GM20000 (cell line): Measurements from ENCODE around the gene ASTN2.

Experiments
- DNase-seq: peaks from one replicate; pipeline ENCODE4 v3.0.0; 2012; ENCODE audit warnings: low spot score
- TF ChIP-seq, protein P1 (sequence below): IDR thresholded peaks from 2 replicates; pipeline ENCODE4 v1.5.1; 2012; ENCODE audit warnings: mild to moderate bottlenecking, control low read depth; ENCODE audit errors: extremely low read depth, missing control alignments

ASTN2 gene

DNA sequence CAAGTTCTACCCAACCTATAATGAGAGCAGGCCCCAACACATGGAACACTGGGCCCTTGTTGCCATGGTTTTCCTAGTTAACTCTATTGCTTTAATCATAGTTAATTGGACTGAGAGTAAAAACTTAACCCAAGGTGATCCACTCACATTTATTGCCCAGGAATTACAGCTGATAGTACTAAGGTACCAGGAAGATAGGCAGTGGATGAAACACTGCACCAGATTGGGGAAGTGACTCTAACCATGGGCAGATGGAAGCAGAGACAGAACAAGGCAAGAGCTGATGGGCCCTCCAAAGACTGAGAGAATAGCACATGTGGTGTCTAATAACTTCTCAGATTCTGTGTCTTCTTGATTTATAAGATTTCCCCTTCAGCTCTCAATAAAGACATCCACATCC is 873.5 kb downstream of the ASTN2 start:
- DNase-seq = no peak
- TF ChIP-seq, protein P1, sequence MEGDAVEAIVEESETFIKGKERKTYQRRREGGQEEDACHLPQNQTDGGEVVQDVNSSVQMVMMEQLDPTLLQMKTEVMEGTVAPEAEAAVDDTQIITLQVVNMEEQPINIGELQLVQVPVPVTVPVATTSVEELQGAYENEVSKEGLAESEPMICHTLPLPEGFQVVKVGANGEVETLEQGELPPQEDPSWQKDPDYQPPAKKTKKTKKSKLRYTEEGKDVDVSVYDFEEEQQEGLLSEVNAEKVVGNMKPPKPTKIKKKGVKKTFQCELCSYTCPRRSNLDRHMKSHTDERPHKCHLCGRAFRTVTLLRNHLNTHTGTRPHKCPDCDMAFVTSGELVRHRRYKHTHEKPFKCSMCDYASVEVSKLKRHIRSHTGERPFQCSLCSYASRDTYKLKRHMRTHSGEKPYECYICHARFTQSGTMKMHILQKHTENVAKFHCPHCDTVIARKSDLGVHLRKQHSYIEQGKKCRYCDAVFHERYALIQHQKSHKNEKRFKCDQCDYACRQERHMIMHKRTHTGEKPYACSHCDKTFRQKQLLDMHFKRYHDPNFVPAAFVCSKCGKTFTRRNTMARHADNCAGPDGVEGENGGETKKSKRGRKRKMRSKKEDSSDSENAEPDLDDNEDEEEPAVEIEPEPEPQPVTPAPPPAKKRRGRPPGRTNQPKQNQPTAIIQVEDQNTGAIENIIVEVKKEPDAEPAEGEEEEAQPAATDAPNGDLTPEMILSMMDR = no peak

DNA sequence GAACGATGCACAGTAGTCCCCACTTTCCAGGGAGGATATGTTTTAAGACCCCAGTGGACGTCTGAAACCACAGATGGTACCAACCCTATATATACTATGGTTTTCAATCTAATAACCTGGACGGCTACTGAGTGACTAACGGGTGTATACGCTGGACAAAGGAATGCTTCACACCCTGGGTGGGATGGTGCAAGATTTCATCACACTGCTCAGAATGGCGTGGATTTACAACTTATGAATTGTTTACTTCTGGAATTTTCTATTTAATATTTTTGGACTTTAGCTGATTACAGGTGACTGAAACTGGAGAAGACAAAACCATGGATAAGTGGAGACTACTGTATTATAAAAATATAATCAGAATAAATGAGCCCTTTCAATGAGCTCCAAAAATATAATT is 875.3 kb downstream of the ASTN2 start:
- DNase-seq = no peak
- TF ChIP-seq, protein P1 = no peak

DNA sequence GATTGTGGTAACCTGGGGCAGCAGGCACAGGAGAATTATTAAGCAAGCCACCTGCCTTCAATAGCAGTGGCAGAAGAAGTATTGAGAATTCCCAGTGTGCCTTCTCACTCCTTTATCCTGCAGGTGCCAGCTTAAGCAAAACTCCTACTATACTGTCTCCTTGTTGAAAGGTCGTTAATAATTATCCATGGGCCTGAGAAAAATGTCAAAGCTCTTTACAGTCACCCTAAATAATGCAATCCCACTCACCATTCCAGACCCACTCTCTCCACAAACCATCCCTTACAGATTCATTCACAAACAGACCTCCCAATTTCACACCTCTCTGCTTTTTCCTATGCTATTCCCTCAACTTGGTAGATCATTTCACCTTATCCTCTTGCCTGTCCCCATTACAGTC is 889.2 kb downstream of the ASTN2 start:
- no peak for DNase-seq
- TF ChIP-seq, protein P1 = no peak

DNA sequence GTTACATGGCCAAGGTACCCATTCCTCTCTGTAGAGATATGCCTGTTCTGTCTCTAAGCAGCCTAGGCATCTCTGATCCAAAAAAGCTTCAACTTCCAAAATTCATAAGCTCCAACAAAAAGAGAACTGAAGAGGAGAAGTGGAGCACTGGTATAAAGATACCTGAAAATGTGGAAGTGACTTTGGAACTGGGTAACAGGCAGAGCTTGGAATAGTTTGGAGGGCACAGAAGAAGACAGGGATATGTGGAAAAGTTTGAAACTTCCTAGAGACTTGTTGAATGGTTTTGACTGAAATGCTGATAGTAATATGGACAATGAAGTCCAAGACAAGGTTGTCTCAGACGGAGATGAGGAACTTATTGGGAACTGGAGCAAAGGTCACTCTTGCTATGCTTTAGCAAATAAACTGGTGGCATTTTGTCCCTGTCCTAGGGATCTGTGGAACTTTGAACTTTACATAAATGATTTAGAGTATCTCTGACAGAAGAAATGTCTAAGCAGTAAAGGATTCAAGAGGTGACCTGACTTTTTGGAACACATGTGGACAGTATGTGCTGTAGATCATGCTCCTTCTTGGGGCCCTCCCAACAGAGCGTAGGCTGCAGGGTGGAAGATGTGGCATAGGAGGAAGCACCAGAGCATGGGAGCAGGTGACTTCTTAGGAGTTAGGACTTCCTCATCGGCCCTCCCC is 889.9 kb downstream of the ASTN2 start:
- no peak for DNase-seq
- TF ChIP-seq, protein P1 = no peak

DNA sequence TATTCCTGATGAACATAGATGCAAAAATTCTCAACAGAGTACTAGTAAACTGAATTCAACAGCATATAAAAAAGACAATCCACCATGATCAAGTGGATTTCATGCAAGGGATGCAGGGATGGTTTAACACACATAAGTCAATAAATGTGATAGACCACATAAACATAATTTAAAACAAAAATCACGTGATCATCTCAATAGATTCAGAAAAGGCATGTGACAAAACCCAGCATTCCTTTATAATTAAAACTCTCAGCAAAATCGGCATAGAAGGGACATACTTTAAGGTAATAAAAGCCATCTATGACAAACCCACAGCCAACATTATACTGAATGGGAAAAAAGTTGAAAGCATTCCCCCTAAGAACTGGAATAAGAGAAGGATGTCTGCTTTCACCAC is 894.6 kb downstream of the ASTN2 start:
- no peak for DNase-seq
- TF ChIP-seq, protein P1 = no peak

DNA sequence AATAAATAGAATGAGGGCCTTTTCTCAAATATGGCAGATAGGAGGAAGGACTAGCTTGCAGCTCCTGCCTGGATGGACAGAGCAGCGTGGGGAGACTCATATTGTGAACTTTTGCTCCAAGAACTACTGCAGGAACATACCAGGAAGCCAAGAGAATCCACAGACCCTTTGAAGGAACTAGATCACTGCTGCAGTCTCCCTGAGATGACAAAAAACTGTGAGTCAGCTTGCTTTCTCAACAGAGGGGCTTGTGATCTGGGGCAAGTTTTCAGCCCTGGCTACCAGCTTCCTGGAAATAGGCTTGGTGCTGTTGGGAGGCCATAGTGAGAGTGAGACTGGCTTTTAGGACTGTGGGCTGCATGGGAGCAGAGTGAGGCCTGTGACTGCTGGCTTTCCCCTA is 898.4 kb downstream of the ASTN2 start:
- TF ChIP-seq, protein P1 = no peak
- DNase-seq = no peak

DNA sequence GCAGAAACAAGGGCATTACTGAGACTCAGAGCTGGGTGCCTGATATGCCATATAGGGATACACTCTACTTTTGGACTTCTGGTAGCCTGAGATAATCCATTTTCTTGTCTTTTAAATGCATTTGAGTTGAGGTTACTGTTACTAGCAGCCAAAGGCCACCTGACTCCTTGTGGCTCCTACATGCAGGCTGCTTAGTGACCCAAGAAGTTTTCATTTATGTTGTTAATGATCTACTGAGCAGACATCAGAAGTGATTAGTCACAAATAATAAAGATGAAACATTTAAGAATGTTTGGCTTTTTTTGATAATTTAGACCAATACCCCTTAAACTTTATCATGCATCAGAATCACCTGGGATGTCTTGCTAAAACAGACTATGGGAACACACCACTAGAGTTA is 899.3 kb downstream of the ASTN2 start:
- TF ChIP-seq, protein P1 = no peak
- DNase-seq = no peak
